ENCODE results near the gene KRCC1.
"Not testable (repeated sequence)": the region's sequence is repeated elsewhere in the genome, so short reads cannot be mapped to it uniquely, and the experiment has no call there.

Gene KRCC1

DNA sequence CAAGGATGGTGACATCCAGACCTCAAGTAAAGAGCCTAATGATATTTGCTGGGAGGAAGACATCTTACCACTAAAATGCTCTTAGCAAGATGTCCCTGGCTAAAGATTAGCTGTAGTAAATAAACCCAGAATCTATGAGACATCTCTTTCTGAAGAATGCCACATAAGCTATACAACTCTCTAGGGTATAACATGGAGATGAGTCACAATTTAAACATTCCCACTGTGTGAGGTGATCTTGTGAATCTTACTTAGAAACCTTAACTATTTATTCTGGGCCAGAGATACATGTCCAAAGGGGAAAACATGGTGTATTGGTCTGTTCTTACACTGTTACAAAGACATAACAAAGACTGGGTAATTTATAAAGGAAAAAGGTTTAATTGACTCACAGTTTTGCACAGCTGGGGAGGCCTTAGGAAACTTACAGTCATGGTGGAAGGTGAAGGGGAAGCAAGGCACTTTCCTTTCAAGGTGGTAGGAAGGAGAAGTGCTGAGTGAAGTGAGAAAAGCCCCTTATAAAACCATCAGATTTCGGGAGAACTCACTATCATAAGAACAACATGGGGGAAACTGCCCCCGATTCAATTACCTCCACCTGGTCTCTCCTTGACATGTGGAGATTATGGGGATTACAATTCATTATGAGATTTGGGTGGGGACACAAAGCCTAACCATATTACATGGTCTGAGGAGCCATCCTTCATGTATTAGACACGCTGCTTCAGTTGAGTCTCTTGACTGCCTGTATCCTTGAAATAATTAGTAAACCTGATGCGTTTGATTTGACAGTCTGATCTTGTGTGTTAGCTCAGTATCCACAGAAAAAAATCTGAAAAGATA, 17.1 kb downstream of the KRCC1 start:
- DNase-seq (ENCODE audit: low read depth), result peak; percentile 90

DNA sequence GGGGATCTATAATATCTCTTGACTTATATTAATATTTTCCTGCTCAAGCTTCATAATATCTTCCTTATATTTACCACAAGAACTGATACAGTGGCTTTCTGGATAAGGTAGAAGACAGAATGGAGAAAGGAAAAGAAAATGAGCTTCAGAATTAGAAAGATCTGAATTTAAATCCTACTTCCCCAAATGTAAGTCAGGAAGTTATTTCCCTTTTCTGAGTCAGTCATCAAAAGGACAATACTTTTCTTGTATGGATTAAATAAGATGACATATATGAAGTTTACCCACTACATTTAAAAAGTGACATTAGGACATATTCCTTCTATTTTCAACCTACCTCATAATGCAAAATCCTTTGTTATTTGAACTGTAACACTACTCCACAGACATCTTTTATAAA, 19.0 kb downstream of the KRCC1 start:
- no peak for DNase-seq (ENCODE audit: low read depth)

GRCh38 chr2:88036182-88036581, 19.4 kb downstream of the KRCC1 start:
- no peak for DNase-seq (ENCODE audit: low read depth)

GRCh38 chr2:88032070-88032702, 23.4 kb downstream of the KRCC1 start:
- DNase-seq (ENCODE audit: low read depth), result no peak

GRCh38 chr2:88028931-88029330, 26.7 kb downstream of the KRCC1 start:
- DNase-seq (ENCODE audit: low read depth), result no peak

- DNase-seq (ENCODE audit: low read depth), result no peak
Observed at GRCh38 chr2:88027697-88028389, 27.7 kb downstream of the KRCC1 start.

DNA sequence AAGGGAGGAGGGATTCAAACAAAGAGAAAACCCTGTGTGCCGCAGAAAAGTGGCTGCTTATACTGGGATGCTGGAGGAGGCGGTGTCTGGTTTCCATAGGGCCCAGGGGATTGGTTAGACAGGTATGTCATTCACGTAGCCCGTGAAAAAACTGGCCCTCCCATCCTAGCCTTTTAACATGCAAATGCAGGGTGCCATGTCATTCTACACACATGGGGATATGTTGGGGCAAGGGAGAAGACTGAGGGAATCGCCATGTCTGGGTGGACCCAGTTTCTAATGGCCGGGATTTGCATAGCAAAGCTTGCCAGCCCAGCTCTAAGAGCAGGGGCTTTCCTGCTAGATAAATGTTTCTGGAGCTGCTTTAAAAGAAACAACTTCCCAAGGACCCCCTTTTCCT, 31.1 kb downstream of the KRCC1 start:
- DNase-seq (ENCODE audit: low read depth), result no peak

DNA sequence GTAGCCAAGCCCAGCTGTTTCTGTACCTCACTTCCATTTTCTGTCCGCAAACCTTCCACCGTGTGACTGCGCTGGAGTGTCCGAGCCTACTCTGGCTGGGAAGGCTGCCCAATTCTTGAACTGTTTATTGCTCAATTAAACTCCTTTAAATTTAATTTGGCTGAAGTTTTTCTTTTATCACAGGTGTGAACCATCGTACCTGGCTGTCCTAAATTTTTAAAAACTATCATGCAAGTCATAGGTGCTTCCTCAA, 33.0 kb downstream of the KRCC1 start:
- DNase-seq (ENCODE audit: low read depth), result no peak

DNA sequence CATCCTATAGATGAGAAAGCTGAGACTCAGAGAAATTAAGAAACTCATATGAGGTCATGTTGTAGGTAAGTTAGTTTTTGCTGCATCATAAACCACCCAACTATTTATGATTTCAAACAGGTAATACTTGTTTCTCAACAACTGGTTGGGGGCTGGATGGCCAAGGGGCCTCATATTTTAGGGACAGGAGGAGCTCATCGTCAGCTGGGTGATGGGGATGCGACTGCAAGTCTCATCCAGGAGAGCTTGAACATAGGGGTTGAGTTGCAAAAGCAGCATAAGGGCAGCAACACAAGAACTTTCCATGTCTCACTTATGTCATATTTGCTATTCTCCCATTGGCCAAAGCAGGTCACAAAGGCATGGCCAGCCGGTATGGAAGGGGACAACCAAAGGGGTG, 35.6 kb downstream of the KRCC1 start:
- no peak for DNase-seq (ENCODE audit: low read depth)

DNA sequence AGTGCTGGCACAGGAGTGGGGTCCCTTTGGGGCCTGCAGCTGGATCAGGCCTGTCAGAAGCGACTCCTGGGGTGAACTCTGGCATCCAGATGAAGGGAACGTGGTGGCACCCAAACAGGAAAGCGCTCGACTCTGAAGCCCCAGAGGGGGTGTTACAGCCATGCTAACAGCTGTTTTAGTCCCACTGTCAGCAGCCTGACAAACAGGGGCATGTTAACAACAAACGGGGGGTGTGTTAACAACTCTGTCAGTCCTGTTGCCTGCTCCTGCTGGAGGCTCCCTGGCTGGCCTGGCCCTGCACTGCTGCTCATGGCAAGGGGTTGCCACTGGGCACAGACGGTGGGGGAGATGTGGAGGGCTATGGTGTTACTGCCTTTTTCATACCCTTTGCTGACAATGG, 36.7 kb downstream of the KRCC1 start:
- DNase-seq (ENCODE audit: low read depth), result no peak

DNA sequence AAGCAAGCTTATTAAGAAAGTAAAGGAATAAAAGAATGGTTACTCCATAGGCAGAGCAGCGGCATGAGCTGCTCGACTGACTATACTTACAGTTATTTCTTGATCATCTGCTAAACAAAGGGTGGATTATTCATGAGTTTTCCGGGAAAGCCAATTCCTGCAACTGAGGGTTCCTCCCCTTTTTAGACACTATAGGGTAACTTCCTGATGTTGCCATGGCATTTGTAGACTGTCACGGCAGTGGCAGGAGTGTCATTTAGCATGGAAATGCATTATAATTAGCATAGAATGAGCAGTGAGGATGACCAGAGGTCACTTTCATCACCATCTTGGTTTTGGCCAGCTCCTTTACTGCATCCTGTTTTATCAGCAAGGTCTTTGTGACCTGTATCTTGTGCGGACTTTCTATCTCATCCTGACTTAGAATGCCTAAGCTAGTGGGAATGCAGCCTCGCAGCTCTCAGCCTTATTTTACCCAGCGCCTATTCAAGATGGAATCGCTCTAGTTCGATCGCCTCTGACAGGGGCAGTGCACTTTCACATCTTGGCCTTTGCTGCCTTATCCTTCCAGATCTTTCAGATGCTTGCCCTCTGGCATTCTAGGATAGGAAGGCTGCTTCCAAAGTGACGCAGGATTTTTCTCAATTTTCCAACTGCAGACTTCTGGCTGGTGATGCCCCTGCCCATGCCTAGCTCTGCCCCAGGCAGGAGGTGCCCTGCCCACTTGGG, 37.3 kb downstream of the KRCC1 start:
- not testable (repeated sequence) for DNase-seq (ENCODE audit: low read depth)

GRCh38 chr2:88017780-88018038, 37.9 kb downstream of the KRCC1 start:
- DNase-seq (ENCODE audit: low read depth), result not testable (repeated sequence)

DNA sequence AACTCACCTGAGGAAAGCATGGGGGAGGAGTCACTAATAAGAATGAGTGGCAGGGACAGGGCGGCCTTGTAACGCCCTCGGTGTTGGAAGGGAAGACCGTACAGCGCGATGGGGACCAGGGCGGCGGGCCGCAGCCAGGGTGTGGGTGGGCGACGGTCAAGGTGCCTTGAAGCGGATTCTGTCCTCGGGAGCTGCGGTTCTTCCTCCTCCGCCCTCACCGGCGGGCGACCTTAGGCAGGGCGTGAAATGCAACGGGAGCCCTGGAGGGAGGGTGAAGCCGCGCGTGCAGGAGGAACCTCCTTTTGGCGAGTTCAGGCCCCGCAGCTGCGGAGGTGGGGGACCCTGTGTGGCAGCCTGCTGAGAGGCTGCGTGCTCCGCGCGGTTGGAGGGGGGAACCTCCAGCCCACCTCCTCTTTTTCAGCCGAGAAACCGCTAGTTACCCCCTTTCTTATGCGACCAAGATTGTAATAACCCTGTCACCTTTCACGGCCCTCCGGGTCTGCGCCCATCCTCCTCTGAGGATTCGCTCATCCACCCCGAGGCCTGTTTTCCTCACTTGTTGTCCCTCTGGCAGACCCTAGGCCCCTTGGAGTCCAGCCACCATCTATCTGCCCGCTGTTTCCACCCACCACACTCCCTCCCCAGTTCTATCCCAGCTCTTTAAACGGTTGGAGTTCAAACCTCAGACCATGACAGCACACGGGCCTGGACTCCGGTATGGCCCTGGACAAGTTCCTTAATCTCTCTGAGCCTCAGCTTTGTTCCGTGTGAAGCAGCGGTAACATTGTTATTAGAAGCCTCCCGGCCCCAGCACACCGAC, 38.4 kb downstream of the KRCC1 start:
- no peak for DNase-seq (ENCODE audit: low read depth)

- DNase-seq (ENCODE audit: low read depth), result peak; percentile 84
Observed at GRCh38 chr2:88016086-88016959, 39.3 kb downstream of the KRCC1 start, which contains the start of gene RNU2-63P. Gene RNU2-63P (minus strand): TSS chr2:88016547.

DNA sequence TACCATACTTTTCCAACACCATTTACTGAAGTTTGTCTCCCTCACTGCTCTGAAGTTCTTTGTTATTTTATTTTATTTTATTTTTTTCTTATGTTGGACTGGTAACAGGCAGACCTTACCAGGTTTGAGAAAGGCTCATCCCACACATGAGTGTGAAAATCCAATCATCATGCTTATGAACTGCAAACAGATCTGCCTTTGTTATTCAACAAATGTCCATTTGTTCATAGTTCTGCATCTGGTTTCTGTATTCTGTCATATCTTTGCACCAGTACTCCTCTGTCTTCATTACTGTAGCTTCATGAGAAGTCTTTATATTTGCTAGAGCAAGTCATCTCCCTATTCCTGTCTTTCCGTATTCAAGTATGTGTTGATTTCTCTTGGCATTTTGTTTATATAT, 44.6 kb downstream of the KRCC1 start:
- no peak for DNase-seq (ENCODE audit: low read depth)

GRCh38 chr2:88010136-88010535, 45.4 kb downstream of the KRCC1 start:
- no peak for DNase-seq (ENCODE audit: low read depth)

DNA sequence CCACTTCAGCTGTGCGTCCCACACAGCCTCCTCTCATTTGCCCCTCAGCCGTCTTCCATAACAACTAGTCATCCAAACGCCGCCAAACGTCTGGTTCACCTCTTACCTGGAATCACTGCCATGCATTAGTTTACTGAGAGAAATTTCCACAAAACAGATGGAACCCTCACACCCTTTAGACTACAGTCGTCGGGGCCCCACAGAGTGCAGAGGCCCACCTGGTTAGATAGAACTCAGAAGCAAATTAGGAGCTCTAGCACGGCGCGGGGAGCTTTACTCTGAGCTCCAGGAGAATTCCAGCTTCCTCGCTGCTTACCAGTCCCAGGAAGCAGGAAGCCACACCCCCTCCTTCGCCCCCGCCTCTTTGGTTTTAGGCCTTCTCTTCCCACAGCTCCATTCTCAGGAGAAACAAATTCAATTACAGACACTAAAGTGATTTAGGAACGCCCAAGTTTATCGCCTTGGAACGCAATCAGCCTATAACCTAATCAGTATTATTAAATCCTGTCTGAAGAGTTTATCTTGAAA, 48.6 kb downstream of the KRCC1 start:
- DNase-seq (ENCODE audit: low read depth), result no peak

GRCh38 chr2:88005776-88006175, 49.8 kb downstream of the KRCC1 start:
- no peak for DNase-seq (ENCODE audit: low read depth)

- no peak for DNase-seq (ENCODE audit: low read depth)
Observed at GRCh38 chr2:88003074-88003755, 52.4 kb downstream of the KRCC1 start.

DNA sequence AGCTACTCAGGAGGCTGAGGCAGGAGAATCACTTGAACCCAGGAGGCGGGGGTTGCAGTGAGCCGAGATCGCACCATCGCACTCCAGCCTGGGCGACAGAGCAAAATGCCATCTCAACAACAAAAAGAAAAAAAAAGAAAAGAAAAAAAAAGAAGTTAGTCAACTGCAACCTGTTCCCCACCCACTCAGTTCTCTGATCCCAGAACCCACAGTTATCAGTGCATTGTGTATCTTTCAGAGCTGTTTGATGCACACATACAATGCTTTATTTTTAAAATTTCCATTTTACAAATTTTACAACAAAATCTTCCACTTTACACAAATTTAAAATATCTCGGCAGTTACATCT, 53.2 kb downstream of the KRCC1 start:
- DNase-seq (ENCODE audit: low read depth), result no peak

All from non-pigmented ciliary epithelial cell (primary cell).